ENCODE results near the gene ATP5F1D. TPM values are rescaled to one million over a fixed set of nuclear protein-coding genes. Genes with fewer than 3 reads are reported as not detected.
"Not testable (repeated sequence)": the region's sequence is repeated elsewhere in the genome, so short reads cannot be mapped to it uniquely, and the experiment has no call there.

ATP5F1D gene
- 44.7 and 53.1 TPM in 2 replicates for total RNA-seq (2014; rRNA removed; shearing (Covaris generic))

- DNase-seq, result peak; percentile 99
- Histone ChIP-seq H3K36me3 (replicated peaks; ENCODE audit: control insufficient read depth, insufficient read depth, low read length) (no peaks in the 10 kb centered on the region), H3K27me3 (ENCODE audit: control insufficient read depth, insufficient read depth, low read length) (no peaks in the 10 kb centered on the region), H3K4me3 (ENCODE audit: insufficient read depth, low read depth, low read length) (peak within 1 kb of the TSS; percentile 69)
Measured at GRCh38 chr19:1241417-1242095, at the start of gene ATP5F1D. TSS of gene ATP5F1D (plus strand) at chr19:1241751. CDS start at chr19:1241851, 100 bp downstream.

- Histone ChIP-seq H3K4me3 (ENCODE audit: insufficient read depth, low read depth, low read length) (no peak overlapping the region), H3K27me3 (ENCODE audit: control insufficient read depth, insufficient read depth, low read length) (no peaks in the 10 kb centered on the region), H3K36me3 (replicated peaks; ENCODE audit: control insufficient read depth, insufficient read depth, low read length) (no peaks in the 10 kb centered on the region)
- peak; percentile 37 for DNase-seq
Measured at GRCh38 chr19:1199531-1199930, 42.0 kb upstream of the ATP5F1D start.

- not testable (repeated sequence) for H3K36me3 ChIP-seq (replicated peaks; ENCODE audit: control insufficient read depth, insufficient read depth, low read length); DNase-seq; H3K4me3 ChIP-seq (ENCODE audit: insufficient read depth, low read depth, low read length); H3K27me3 ChIP-seq (ENCODE audit: control insufficient read depth, insufficient read depth, low read length)
Measured at GRCh38 chr19:1200614-1201013, 40.9 kb upstream of the ATP5F1D start.

- peaks cover 1% of the 10 kb centered on the region for H3K36me3 ChIP-seq (replicated peaks; ENCODE audit: control insufficient read depth, insufficient read depth, low read length)
- no peaks in the 10 kb centered on the region; the same call in 1 of the 2 replicates for H3K27me3 ChIP-seq (ENCODE audit: control insufficient read depth, insufficient read depth, low read length)
- H3K4me3 ChIP-seq (ENCODE audit: insufficient read depth, low read depth, low read length), result peak within 1 kb of the TSS; percentile 75
- DNase-seq, result peak; percentile 100
Measured at GRCh38 chr19:1205114-1206099, 36.1 kb upstream of the ATP5F1D start, which contains the start of gene STK11. TSS of gene STK11 (plus strand) at chr19:1205778. CDS start at chr19:1206914, 1,136 bp downstream.

- Histone ChIP-seq H3K27me3 (ENCODE audit: control insufficient read depth, insufficient read depth, low read length) (no peaks in the 10 kb centered on the region; the same call in 1 of the 2 replicates), H3K36me3 (replicated peaks; ENCODE audit: control insufficient read depth, insufficient read depth, low read length) (peaks cover 1% of the 10 kb centered on the region), H3K4me3 (ENCODE audit: insufficient read depth, low read depth, low read length) (peak overlapping the region; percentile 75)
- DNase-seq, result peak; percentile 84
Measured at GRCh38 chr19:1206150-1206863, 35.2 kb upstream of the ATP5F1D start.

GRCh38 chr19:1206864-1207450, 34.6 kb upstream of the ATP5F1D start:
- Histone ChIP-seq H3K36me3 (replicated peaks; ENCODE audit: control insufficient read depth, insufficient read depth, low read length) (peaks cover 1% of the 10 kb centered on the region), H3K4me3 (ENCODE audit: insufficient read depth, low read depth, low read length) (peak overlapping the region; percentile 75), H3K27me3 (ENCODE audit: control insufficient read depth, insufficient read depth, low read length) (no peaks in the 10 kb centered on the region; the same call in 1 of the 2 replicates)
- peak; percentile 81 for DNase-seq

- H3K4me3 ChIP-seq (ENCODE audit: insufficient read depth, low read depth, low read length); H3K27me3 ChIP-seq (ENCODE audit: control insufficient read depth, insufficient read depth, low read length); H3K36me3 ChIP-seq (replicated peaks; ENCODE audit: control insufficient read depth, insufficient read depth, low read length): not testable (repeated sequence)
- DNase-seq, result peak; percentile 19
Measured at GRCh38 chr19:1208830-1209229, 32.7 kb upstream of the ATP5F1D start.

GRCh38 chr19:1210227-1210538, 31.4 kb upstream of the ATP5F1D start:
- H3K27me3 ChIP-seq (ENCODE audit: control insufficient read depth, insufficient read depth, low read length), result no peaks in the 10 kb centered on the region; the same call in 1 of the 2 replicates
- H3K4me3 ChIP-seq (ENCODE audit: insufficient read depth, low read depth, low read length), result no peak overlapping the region
- DNase-seq, result no peak

GRCh38 chr19:1211494-1212234, 29.9 kb upstream of the ATP5F1D start:
- peak; percentile 90 for DNase-seq

More at GRCh38 chr19:1210227-1210538, 31.4 kb upstream of the ATP5F1D start:
- H3K36me3 ChIP-seq (replicated peaks; ENCODE audit: control insufficient read depth, insufficient read depth, low read length), result peaks cover 2% of the 10 kb centered on the region

GRCh38 chr19:1213391-1214286, 27.9 kb upstream of the ATP5F1D start:
- DNase-seq, result no peak
- Histone ChIP-seq H3K36me3 (replicated peaks; ENCODE audit: control insufficient read depth, insufficient read depth, low read length) (peaks cover 1% of the 10 kb centered on the region), H3K27me3 (ENCODE audit: control insufficient read depth, insufficient read depth, low read length) (no peaks in the 10 kb centered on the region), H3K4me3 (ENCODE audit: insufficient read depth, low read depth, low read length) (no peak overlapping the region)

More at GRCh38 chr19:1211494-1212234, 29.9 kb upstream of the ATP5F1D start:
- H3K4me3 ChIP-seq (ENCODE audit: insufficient read depth, low read depth, low read length), result no peak overlapping the region
- peaks cover 2% of the 10 kb centered on the region for H3K36me3 ChIP-seq (replicated peaks; ENCODE audit: control insufficient read depth, insufficient read depth, low read length)
- H3K27me3 ChIP-seq (ENCODE audit: control insufficient read depth, insufficient read depth, low read length), result no peaks in the 10 kb centered on the region

GRCh38 chr19:1214299-1214861, 27.2 kb upstream of the ATP5F1D start:
- no peak for DNase-seq
- Histone ChIP-seq H3K36me3 (replicated peaks; ENCODE audit: control insufficient read depth, insufficient read depth, low read length) (peaks cover 1% of the 10 kb centered on the region), H3K4me3 (ENCODE audit: insufficient read depth, low read depth, low read length) (no peak overlapping the region), H3K27me3 (ENCODE audit: control insufficient read depth, insufficient read depth, low read length) (no peaks in the 10 kb centered on the region)

GRCh38 chr19:1214862-1215731, 26.5 kb upstream of the ATP5F1D start:
- Histone ChIP-seq H3K4me3 (ENCODE audit: insufficient read depth, low read depth, low read length) (no peak overlapping the region), H3K27me3 (ENCODE audit: control insufficient read depth, insufficient read depth, low read length) (no peaks in the 10 kb centered on the region), H3K36me3 (replicated peaks; ENCODE audit: control insufficient read depth, insufficient read depth, low read length) (0 out of 2 replicates have a peak, but pooled peaks cover 1% of the 10 kb centered on the region)
- no peak for DNase-seq
